ENCODE measurements around the gene MICAL1.
A peak's percentile ranks its signal among the peaks of the same experiment; 100 is the strongest.
"Not testable (repeated sequence)": the region's sequence is repeated elsewhere in the genome, so short reads cannot be mapped to it uniquely, and the experiment has no call there.

The MICAL1 gene

DNA sequence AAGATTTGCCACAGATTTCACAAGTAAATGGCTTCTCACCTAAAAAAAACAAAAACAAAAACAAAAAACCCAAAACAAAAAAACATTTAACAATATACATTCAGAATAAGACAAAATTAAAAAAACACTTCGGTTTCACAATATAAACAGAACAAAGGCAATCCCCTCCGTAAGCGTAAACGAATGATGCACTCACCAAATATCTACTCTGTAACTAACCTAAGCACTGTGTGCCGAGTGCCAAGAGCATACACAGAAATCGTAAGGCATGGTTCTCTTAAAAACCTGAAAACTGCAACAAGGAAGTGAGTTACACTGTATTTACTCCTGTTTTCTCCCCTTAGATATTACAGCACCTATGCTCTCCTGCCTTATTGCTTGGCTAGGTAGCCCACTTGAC lies 12.1 kb upstream of the MICAL1 start:
- peaks cover 63% of the 10 kb centered on the region for H3K4me1 Mint-ChIP-seq (ENCODE audit: low read depth)
- no peaks in the 10 kb centered on the region for H3K9me3 Mint-ChIP-seq
- H3K27ac Mint-ChIP-seq = no peak overlapping the region
- H3K4me3 Mint-ChIP-seq = no peak overlapping the region
- no peaks in the 10 kb centered on the region for H3K27me3 Mint-ChIP-seq
- H3K36me3 Mint-ChIP-seq (ENCODE audit: low read depth) = peaks cover 96% of the 10 kb centered on the region

DNA sequence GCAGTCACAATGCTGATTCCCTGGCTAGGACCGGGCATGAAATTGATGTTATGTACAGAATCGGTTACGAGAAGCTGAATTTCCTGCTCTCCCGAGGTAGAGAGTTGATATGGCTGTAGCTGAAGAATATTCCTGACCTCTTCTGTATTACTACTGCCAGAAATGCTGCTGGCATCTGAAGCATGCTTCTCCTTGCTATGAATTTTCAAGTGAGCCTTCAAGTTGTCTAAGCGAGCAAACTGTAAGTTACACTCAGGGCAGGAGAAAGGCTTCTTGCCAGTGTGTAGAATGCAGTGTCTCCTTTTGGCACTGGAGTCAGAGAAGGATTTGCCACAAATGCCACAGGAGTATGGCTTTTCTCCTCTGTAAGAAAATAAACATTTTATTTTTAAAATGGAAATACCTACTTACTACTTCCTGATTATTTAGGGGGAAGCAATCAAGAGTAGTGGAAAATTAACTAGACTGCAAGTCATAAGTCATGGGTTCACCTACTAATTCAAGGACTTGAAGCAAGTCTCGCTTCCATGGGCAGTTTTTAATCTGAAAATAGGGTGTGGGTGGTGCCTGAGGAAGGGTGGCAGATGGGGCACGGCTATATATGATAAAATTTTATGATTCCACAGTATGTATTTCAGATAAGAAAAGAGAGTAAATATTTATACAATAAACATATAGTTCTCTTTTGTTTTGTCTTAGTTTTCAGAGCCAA lies 10.8 kb upstream of the MICAL1 start:
- Mint-ChIP-seq H3K9me3 (peaks cover 3% of the 10 kb centered on the region), H3K36me3 (ENCODE audit: low read depth) (peaks cover 96% of the 10 kb centered on the region), H3K27me3 (no peaks in the 10 kb centered on the region), H3K27ac (no peak overlapping the region), H3K4me1 (ENCODE audit: low read depth) (peaks cover 60% of the 10 kb centered on the region), H3K4me3 (no peak overlapping the region)

DNA sequence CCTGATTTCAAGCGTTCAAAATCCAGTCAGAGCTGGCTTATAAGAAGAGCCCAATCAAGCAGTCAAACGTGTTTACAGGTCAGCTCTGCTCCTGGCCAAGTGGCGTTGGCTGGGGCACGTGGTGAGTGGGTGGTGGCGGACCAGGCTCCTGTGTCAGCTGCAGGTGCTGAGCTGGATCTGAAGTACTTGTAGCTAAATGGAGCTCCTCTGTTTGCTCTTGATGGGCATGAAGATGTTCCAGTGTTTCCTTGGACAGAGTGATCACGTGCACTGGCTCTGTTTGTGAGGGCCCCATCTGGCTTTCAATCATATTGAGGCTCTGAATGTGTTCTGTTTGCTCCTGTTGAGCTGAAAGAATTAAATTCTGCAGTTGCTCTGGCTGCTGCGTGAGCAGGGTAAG lies 10.2 kb upstream of the MICAL1 start:
- Mint-ChIP-seq H3K4me3 (no peak overlapping the region), H3K4me1 (ENCODE audit: low read depth) (peaks cover 59% of the 10 kb centered on the region), H3K27me3 (no peaks in the 10 kb centered on the region), H3K36me3 (ENCODE audit: low read depth) (peaks cover 96% of the 10 kb centered on the region), H3K27ac (no peak overlapping the region), H3K9me3 (peaks cover 3% of the 10 kb centered on the region)

DNA sequence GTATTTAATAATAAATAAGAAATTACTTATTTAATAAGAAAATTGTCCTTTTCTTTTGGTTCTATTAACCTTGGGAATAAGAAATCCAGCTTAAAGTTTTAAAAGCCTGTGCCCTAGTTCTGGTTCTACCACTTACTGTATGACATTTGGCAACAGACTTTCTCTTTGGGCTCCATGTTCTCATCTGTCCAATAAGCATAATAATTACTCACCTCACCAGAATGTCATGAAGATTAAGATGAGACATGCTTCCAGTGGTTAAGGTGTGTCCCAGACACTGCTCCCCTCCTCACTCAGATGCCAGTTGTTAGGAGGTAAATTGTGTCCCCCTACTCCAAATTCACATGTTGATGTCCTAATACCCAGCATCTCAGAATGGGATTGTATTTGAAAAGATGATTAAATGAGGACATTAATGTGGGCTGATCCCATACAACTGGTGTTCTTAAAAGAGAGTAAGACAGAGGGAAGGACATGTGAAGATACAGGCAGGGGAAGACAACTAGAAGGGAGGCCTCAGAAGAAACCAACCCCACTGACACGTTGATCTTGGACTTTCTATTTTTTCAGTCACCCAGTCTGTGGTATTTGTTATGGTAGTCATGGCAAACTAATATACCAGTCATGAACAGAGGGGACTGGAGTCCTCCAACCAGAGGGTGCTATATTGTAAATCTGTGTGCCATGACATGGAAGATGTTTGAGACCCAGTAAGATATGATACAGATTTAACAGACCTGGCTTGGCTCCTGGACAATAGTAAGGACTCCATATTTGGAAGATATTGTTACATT lies 6.4 kb upstream of the MICAL1 start:
- Mint-ChIP-seq H3K4me1 (ENCODE audit: low read depth) (peaks cover 77% of the 10 kb centered on the region), H3K4me3 (no peak overlapping the region), H3K9me3 (peaks cover 3% of the 10 kb centered on the region), H3K36me3 (ENCODE audit: low read depth) (peaks cover 66% of the 10 kb centered on the region), H3K27ac (peak overlapping the region; percentile 80), H3K27me3 (no peaks in the 10 kb centered on the region)

DNA sequence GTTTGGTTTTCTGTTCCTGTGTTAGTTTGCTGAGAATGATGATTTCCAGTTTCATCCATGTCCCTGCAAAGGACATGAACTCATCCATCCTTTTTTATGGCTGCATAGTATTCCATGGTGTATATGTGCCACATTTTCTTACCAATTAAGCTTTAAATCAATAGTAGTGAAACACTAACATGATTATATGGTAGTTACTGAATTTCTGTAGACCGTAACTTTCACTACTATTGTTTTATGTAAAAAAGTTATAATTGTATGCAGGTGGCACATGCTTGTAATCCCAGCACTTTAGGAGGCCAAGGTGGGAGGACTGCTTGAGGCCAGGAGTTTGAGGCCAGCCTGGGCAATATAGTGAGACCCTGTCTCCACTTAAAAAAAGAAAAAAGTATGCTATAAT lies 5.6 kb upstream of the MICAL1 start:
- H3K4me3 Mint-ChIP-seq, H3K9me3 Mint-ChIP-seq, H3K27me3 Mint-ChIP-seq: not testable (repeated sequence)
- Mint-ChIP-seq H3K4me1 (ENCODE audit: low read depth) (peaks cover 84% of the 10 kb centered on the region), H3K36me3 (ENCODE audit: low read depth) (peaks cover 59% of the 10 kb centered on the region), H3K27ac (peak overlapping the region; percentile 36)

DNA sequence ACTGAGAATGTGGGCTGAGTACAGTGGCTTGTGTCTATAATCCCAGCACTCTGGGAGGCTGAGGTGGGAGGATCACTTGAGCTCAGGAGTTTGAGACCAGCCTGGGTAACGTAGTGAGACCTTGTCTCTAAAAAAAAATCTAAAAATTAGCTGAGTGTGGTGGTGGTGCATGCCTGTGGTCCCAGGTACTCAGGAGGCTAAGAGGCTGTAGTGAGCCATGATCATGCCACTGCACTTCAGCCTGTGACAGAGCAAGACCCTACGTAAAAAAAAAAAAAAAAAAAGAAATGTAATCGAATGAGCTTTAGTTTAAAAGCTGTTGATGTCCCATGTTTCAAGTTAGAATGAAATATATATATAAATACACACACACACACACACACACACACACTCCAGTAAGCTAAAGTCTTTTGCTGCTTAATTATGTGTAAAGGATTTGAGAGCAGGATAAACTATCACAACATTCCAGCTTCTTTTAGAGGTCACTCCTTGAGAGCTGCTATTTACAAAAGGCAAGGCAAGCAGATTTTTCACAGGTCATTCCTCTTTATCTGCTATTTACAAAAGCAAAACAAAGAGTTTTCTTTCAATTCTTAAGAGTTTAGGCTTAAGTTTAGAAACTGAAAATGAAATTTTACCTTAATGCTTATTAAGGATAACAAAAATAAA lies 4.7 kb upstream of the MICAL1 start:
- Mint-ChIP-seq H3K9me3 (peaks cover 3% of the 10 kb centered on the region), H3K4me3 (no peak overlapping the region), H3K4me1 (ENCODE audit: low read depth) (peaks cover 76% of the 10 kb centered on the region), H3K27ac (peak overlapping the region; percentile 40), H3K27me3 (no peaks in the 10 kb centered on the region), H3K36me3 (ENCODE audit: low read depth) (peaks cover 49% of the 10 kb centered on the region)

DNA sequence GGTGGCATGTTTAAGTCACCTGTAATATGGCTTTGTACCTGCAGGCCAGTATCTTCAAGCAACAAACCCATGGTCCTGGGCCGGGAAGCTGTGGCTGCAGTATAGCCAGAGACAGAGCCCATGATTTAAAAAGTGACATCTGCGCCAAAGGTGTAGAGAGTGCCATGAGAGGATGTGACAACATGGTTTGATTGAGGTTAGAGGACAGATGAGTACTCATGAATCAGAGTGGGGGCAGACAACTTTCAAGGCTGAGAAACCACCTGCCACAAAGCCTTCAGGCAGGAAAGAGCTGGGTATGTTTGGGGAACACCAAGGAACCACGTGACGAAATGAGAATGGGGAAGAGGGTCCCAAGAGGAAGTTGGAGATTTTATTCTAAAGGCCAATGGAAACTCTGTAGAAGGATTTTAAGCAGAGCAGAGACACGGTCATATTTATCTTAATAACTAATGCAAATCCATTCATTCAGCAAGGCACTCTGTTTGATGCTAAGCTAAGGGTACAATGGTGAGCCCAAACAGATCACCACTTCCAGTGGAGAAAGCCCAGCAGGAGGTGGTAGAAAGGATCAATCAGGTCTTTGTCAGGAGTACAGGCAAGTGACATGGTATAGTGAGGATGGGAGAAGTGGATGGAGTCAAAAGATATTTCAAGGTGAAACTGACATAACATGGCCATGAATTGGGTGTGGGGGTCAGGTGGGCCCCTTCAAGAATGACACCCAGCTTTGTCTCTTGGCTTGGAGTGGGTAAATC lies 3.4 kb upstream of the MICAL1 start:
- H3K4me3 Mint-ChIP-seq = peak overlapping the region; percentile 18
- H3K4me1 Mint-ChIP-seq (ENCODE audit: low read depth) = peaks cover 73% of the 10 kb centered on the region
- peaks cover 38% of the 10 kb centered on the region for H3K36me3 Mint-ChIP-seq (ENCODE audit: low read depth)
- no peaks in the 10 kb centered on the region for H3K27me3 Mint-ChIP-seq
- peaks cover 3% of the 10 kb centered on the region for H3K9me3 Mint-ChIP-seq
- peak overlapping the region; percentile 77 for H3K27ac Mint-ChIP-seq

DNA sequence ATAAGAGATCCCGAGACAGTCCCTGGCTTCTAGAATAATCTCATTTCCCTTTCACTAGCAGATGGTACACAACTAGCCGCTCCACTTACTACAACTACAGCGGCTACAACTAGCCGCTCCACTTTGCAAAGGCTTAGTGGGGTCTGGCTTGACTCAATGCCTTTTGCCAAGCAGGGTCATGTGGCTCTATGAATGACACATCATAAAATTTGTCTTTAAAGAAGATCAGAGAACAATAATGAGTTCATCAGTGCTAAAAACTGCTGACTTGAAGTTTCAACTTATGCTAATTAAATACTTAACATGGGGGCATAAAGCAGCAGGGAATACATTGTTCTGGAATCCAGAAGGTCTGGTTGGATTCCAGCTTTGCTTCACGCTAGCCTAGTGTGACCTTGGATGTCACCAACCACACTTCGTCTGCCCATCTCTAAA lies 2.0 kb upstream of the MICAL1 start:
- H3K36me3 Mint-ChIP-seq (ENCODE audit: low read depth) = peaks cover 25% of the 10 kb centered on the region
- H3K9me3 Mint-ChIP-seq = peaks cover 3% of the 10 kb centered on the region
- no peaks in the 10 kb centered on the region for H3K27me3 Mint-ChIP-seq
- peak overlapping the region; percentile 9 for H3K4me3 Mint-ChIP-seq
- H3K4me1 Mint-ChIP-seq (ENCODE audit: low read depth) = peaks cover 81% of the 10 kb centered on the region
- no peak overlapping the region for H3K27ac Mint-ChIP-seq

DNA sequence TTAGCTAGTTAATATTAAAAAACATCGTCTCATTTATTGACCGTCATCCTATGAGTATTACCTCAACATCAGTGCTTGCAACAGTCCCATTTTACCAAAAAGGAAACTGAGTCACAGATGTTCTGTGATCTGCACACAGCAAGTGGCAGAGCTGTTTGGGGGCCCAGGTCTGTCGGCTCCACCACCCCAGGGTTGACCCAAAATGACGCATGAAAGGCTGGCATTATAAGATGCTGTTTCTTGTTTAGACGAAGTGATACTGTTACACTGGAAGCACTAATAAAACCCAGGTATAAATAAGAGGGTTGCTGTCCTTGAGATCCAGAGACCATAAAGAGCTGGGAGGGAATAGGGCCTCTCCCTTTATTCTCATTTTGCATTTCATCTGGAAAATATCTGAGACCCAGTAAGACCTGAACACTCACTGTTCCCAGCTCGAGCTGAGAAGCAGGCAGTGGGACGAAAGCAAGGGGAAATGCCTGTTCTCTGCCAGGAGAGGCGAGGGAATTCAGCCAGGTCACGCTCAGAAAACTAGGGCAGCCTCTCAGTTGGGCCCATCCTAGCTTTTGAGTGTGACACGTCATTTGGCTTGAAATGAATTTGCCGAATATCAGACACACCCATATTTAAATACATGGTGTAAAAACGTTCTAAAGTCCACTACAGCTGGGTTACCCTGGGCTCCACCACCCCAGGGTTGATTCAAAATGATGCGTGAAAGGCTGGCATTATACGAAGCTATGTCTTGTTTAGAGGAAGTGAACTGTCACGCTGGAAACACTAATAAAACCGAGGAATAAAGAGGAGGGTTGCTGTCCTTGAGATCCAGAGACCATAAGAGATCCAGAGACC lies 1.4 kb upstream of the MICAL1 start:
- H3K27ac Mint-ChIP-seq = no peak overlapping the region
- peaks cover 2% of the 10 kb centered on the region for H3K9me3 Mint-ChIP-seq
- H3K4me1 Mint-ChIP-seq (ENCODE audit: low read depth) = peaks cover 79% of the 10 kb centered on the region
- peak overlapping the region; percentile 44 for H3K4me3 Mint-ChIP-seq
- H3K36me3 Mint-ChIP-seq (ENCODE audit: low read depth) = peaks cover 20% of the 10 kb centered on the region
- no peaks in the 10 kb centered on the region for H3K27me3 Mint-ChIP-seq

DNA sequence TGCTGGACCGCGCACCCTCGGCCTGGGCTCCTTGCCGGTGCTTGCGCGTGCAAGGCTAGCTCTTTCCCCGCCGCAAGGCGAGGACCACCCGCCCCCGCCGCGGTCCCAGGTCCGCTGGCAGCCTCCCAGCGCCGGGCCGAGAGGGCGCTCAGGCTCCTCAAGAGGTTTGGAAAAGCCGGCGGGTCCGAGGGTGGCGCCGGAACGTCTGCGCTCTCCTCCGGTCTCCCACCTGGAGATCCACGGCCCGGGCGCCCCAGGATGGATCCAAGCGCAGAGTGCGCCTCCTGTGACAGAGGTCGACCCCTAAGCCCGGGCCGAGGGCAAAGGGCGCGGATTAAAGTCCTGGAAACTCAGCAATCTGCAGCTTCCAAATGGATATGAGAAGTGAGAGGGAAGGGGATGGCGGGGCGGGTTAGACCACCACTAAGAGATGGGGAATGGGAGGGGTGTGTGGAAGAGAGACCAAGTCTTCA lies 575 bp upstream of the MICAL1 start:
- Mint-ChIP-seq H3K4me1 (ENCODE audit: low read depth) (peaks cover 77% of the 10 kb centered on the region), H3K9me3 (no peaks in the 10 kb centered on the region), H3K27ac (peak overlapping the region; percentile 52), H3K27me3 (no peaks in the 10 kb centered on the region), H3K4me3 (peak overlapping the region; percentile 44), H3K36me3 (ENCODE audit: low read depth) (peaks cover 17% of the 10 kb centered on the region)

DNA sequence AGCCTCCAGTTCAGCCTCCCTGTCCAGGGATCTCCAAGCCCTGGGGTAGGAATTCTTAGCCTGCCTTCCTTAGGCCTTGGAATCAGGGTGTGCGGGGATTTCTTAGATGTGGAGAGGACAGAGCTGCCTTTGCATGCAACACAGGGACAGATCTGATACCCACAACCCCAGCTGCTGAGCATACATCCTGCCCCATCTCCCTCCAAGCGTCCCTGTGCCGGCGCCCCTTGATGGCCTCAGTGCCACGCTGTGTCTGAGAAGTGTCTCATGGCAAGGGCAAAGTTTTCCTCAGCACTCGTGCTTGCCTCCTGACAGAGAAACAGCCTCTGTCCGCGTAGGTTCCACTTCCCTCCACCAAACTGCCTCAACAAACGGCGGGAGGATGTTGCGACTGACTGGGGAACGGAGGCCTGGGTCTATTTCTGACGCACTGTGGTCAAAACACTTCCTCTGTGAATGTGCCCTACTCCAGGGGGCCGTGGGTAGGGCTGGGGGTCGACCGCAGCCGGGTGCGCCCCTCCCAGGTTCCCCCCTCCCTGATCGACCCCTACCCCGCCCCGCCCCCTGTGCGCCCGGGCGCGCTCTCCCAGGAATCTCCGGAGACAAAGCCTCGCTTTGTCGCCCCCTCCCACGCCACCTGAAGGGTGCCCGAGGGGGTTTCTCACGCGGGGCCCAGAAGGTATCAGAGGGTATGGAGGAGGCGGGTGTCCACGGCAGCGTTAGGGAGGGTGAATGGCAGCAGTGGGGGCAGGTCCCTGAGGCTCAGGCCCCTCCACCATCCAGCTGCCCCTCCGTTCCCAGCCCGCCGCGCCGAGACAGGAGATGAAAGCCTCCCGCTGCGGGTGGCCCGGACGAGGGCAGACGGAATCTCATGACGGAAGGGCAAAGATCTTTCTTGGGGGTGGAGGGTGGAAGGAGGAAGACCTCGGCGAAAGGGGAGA lies 806 bp downstream of the MICAL1 start:
- Mint-ChIP-seq H3K9me3 (no peaks in the 10 kb centered on the region), H3K4me3 (peak overlapping the region; percentile 84), H3K36me3 (ENCODE audit: low read depth) (peaks cover 19% of the 10 kb centered on the region), H3K27me3 (no peaks in the 10 kb centered on the region), H3K4me1 (ENCODE audit: low read depth) (peaks cover 76% of the 10 kb centered on the region), H3K27ac (peak overlapping the region; percentile 90)

DNA sequence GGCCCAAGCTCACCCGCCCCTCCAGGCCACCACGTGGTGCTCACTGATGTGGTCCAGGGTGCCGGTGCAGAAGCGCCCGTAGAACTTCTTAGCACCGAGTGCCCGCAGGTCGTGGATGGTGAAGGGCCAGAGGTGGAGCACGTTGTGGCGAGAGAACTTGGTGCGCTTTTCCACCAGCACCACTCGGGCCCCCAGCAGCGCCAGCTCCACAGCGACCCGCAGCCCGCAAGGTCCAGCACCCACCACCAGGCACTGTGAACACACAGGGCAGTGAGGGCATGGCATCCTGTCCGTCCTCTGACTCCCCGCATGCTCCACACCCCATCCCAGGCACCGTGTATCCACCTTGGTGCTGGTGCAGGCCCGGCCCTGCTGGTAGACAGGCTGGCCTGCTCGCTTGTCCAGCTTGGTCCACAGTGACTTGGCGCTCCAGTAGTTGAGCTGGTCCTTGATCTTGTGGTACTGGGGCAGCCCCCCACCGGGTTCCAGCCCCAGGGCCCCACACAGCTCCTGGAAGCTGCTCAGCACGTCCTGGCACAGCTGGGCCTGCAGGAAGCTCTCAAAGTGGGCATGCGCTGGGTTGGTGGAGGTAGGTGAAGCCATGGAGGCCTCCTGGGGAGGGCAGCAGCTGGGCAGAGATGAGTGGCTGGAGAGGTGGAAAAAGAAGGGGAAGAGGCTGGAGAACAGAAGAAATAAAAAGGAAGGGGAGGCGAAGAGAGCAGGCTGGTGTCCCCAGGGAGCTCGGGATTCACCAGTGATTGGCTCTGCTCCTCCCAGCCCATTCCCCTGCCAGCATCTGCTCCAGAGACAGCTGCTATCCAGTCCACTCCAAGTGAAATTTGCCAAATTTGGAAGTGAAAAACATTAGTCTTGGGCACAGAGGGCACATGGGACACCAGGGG lies 1.7 kb downstream of the MICAL1 start:
- peak overlapping the region; percentile 84 for H3K4me3 Mint-ChIP-seq

More for the DNA sequence above, 1.7 kb downstream of the MICAL1 start:
- peaks cover 15% of the 10 kb centered on the region for H3K36me3 Mint-ChIP-seq (ENCODE audit: low read depth)
- no peaks in the 10 kb centered on the region for H3K27me3 Mint-ChIP-seq
- peak overlapping the region; percentile 90 for H3K27ac Mint-ChIP-seq
- peaks cover 73% of the 10 kb centered on the region for H3K4me1 Mint-ChIP-seq (ENCODE audit: low read depth)
- H3K9me3 Mint-ChIP-seq = no peaks in the 10 kb centered on the region
